ENCODE results near the gene PPP1R7. TPM values are rescaled to one million over a fixed set of nuclear protein-coding genes. Genes with fewer than 3 reads are reported as not detected.

PPP1R7 gene
- 53.0 and 56.9 TPM in 2 replicates for total RNA-seq

GRCh38 chr2:241149925-241150659, at the start of gene PPP1R7:
TSS of gene PPP1R7 (plus strand) at chr2:241150467. CDS start at chr2:241150496, 29 bp downstream.

GRCh38 chr2:241102239-241102803, 47.9 kb upstream of the PPP1R7 start, which contains the start of gene MTERF4:
TSS of gene MTERF4 (minus strand) at chr2:241102287. CDS start at chr2:241102273, 14 bp downstream.

GRCh38 chr2:241148891-241149674, 1.2 kb upstream of the PPP1R7 start, which contains the start of gene PASK:
TSS of gene PASK (minus strand) at chr2:241149472. CDS start at chr2:241143032, 6,440 bp downstream.

GRCh38 chr2:241188361-241189092, 38.3 kb downstream of the PPP1R7 start, which contains the start of gene ANO7:
TSS of gene ANO7 (plus strand) at chr2:241188677. CDS start at chr2:241190064, 1,387 bp downstream.

Small RNAs within 50 kb of the gene (small RNA-seq; reads per million reads assigned to genes)
- not detected for gene AC005237.2

Other genes starting within 250 kb of the PPP1R7 start
- gene CROCC2, start 244.1 kb upstream of the PPP1R7 start, total RNA-seq: not detected in 2 replicates
- 23.1 and 26.3 TPM in 2 replicates for gene SNED1, start 151.8 kb upstream of the PPP1R7 start, total RNA-seq
- gene MTERF4, start 48.2 kb upstream of the PPP1R7 start, total RNA-seq: 27.0 and 33.2 TPM in 2 replicates
- 6.5 and 9.0 TPM in 2 replicates for gene PASK, start 995 bp upstream of the PPP1R7 start, total RNA-seq
- 0.93 and 1.7 TPM in 2 replicates for gene ANO7, start 38.2 kb downstream of the PPP1R7 start, total RNA-seq
- 645 and 663 TPM in 2 replicates for gene HDLBP, start 165.2 kb downstream of the PPP1R7 start, total RNA-seq
- 564 and 732 TPM in 2 replicates for gene SEPTIN2, start 165.5 kb downstream of the PPP1R7 start, total RNA-seq
- 45.5 and 49.5 TPM in 2 replicates for gene FARP2, start 205.8 kb downstream of the PPP1R7 start, total RNA-seq

Data from thoracic aorta endothelial cell (primary cell).